GM21786 (cell line): ENCODE measurements around the gene DOCK2.
"Not testable (repeated sequence)": the region's sequence is repeated elsewhere in the genome, so short reads cannot be mapped to it uniquely, and the experiment has no call there.

Experiments
- ATAC-seq: cut with Tn5 transposase; IDR thresholded peaks from one replicate; pipeline ENCODE4 v1.9.1; 2021; ENCODE audit not compliant: unreplicated experiment

The DOCK2 gene

GRCh38 chr5:169781420-169782345 is 144.6 kb downstream of the DOCK2 start:
- ATAC-seq: no peak

DNA sequence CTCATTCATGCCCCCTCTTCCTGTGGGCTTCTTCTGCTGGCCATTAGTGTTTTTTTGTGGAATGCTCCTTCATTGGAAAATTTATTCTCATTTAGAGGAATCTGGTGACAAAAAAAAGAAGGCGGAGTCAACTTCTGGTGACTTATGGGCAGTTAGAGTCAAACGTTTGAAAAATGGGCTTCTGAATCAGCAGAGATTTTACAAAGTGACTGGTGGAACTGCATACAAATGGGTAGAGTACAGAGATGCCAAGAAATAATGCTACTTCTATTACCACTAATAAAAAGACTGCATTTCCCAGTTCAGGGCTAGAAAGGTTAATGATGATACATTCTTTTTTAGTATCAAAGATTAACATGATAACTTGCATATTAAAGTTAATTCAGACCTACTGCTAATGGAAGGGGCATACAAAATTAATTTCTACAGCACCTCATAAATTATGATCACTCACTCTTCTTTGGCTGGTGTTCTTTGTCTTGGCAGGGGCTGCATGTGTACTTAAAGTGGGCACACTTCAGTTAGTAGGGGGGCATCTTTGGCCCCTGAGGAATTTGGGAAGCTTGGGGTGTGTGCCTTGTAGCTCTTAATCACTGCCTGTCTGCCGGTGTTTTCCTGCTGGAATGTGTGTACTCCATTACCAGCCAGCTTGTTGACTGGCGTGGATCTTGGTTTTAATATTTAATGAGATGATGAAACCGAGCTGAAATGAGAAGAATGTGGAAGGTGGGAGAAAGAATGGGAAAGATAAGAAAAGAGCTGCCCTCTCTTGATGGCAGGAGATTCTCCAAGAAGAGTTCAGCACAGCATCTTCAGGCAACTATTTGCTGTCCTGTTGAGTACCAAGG is 148.9 kb downstream of the DOCK2 start:
- ATAC-seq: no peak

DNA sequence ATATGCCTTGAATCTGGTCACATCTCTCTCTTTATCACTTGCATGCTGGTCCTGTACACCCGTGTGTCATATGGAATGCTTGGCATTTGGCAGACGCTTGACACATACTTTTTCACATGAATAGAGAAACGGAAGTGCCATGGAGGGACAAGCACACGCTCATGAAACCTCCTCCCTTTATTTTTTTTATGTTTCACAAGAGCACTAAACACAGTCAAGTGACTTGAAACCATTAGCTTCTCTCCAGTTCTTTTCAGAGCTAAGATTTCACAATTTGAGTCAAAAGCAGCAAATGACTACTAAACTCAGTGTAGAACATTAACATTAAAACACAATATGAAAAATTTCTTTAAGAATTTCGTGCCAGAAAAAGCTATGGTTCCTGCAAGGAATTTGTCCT is 151.1 kb downstream of the DOCK2 start:
- no peak for ATAC-seq

DNA sequence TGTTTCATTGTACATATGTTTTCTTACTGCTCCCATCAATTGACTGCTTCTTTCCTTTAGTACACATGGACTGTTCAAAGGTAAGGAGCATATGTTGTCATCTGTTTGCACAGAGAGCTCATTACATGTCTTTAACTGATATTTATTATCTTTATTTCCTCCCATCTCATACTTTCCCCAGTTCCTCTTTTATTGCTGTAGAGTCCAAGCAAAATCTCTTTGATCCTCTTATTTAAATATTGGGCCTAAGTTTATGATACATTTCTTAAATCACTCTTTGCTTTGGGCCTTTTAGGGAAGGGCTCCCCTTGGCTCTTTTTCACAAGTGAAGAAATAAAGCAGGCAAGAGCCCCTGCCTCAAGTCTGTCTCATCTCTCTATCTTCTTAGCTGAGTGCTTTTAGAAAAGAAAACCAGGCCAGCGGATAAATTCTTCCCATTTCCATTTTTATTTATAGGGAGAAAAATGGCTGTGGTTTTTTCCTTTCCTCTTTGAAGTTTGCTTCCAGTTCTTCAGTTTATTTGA is 152.4 kb downstream of the DOCK2 start:
- no peak for ATAC-seq

GRCh38 chr5:169791251-169791650 is 154.2 kb downstream of the DOCK2 start:
- ATAC-seq: no peak

GRCh38 chr5:169795338-169795737 is 158.3 kb downstream of the DOCK2 start:
- ATAC-seq: no peak

DNA sequence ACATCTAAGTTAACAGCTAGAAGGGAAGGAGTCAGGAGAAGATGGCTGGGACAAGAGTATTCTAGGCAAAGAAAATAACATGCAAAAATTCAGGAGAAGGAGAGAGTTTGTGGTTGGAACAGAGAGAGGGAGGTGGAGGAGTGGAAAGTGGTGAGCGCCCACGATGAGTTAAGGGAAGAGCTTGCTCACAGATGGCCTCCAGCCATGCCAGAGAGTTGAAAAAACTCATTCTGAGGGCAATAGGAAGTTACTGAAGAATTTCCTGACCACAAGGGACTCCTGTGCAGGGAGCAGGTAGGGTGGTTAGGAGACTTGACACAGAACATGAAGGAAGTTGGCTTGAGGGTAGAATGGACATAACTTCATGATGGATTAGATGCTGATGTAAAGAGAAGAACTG is 159.7 kb downstream of the DOCK2 start:
- ATAC-seq: no peak

DNA sequence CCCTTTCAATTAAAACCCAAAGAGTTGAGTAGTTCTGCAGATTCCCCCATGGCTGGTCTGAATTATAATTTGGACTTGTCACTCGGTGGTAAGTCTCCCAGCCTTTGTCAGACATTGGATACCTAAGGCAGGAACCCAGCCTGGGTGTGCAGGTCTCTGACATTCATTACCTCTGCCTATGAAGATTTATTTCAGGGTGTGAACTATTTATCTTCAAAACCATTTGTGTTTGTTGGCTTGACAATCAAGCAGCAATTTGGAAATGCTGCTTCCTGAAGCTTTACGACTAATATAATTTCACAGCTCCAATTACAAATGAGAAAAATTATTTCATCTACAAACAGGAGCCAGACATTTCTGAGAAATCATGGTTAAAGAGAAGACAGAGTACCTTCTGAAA is 160.5 kb downstream of the DOCK2 start:
- no peak for ATAC-seq

GRCh38 chr5:169798438-169798837 is 161.4 kb downstream of the DOCK2 start:
- ATAC-seq: no peak

DNA sequence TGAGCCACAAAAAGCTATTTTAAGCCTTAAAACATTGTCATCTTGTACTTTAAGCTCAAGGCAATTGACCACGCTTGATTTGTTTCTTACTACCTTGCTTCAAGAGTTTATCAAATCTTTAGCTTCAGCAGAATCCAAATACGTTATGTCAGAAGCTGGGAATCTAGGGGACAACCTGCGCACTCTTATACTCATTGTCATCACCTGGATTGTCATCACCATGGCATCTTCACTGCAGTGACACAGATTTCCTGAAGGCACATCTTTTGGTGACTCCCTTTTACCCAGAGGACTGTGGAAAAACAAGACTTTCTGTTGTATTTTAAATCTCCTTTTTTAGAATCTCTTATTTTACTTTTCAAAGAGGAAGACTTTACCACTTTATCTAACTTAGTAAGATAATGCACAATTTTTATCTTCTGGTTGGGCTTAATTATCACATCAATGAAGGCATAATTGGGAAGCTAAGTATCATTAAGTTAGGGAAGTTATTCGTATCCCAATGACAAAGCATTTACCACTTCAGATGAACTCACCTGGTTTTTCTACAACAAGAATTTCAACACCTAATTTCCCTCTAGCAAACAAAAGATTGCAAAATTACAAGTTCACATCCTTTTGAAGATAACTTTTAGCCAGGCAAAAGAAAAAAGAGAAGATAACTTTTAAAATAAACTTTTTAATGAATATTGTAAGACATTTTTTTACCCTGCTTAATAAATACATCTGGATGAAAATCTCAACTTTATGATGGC is 162.0 kb downstream of the DOCK2 start:
- ATAC-seq: no peak

GRCh38 chr5:169801324-169801777 is 164.3 kb downstream of the DOCK2 start:
- ATAC-seq: no peak

DNA sequence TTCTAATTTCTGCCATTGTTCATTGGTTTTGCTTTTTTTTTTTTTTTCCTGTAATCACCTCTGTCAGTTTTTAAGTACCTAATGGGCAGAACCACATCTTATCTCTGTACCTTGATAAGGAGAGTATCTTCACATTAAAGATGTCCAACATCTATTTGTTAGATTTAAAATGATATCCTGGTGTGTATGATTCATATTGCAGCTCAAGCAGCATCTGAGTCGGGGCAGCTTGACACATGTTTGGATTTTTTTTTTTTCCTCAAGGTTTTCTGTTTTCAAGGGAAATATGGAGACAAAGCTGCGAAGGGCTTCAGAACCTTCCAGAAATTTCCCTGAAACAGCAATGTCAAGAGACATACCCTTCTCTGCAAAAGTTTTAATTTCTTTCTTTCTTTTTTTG is 164.7 kb downstream of the DOCK2 start:
- no peak for ATAC-seq

GRCh38 chr5:169803077-169803981 is 166.3 kb downstream of the DOCK2 start:
- no peak for ATAC-seq

- no peak for ATAC-seq
These were observed 167.8 kb downstream of the DOCK2 start for GRCh38 chr5:169804861-169805260.

DNA sequence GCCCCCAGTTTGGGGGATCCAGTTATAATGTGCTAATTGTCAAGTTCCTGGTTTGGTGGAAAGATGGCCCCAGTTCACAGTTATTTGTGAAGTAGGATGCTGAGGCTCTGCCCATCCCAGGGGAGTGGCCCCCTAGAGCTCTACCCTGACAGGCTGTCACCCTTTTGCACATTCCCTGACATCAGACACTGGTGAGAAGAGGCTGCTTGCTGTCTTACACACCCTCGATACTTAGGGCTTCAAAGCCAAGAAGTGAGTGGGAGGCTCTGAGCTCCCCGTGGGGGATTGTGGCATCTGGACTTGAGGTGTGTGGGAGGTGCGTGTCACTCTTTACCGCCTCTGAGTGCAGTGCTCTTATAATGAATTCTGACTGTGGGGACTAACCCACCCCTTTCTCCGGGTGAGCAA is 168.5 kb downstream of the DOCK2 start:
- peak; percentile 79 for ATAC-seq

DNA sequence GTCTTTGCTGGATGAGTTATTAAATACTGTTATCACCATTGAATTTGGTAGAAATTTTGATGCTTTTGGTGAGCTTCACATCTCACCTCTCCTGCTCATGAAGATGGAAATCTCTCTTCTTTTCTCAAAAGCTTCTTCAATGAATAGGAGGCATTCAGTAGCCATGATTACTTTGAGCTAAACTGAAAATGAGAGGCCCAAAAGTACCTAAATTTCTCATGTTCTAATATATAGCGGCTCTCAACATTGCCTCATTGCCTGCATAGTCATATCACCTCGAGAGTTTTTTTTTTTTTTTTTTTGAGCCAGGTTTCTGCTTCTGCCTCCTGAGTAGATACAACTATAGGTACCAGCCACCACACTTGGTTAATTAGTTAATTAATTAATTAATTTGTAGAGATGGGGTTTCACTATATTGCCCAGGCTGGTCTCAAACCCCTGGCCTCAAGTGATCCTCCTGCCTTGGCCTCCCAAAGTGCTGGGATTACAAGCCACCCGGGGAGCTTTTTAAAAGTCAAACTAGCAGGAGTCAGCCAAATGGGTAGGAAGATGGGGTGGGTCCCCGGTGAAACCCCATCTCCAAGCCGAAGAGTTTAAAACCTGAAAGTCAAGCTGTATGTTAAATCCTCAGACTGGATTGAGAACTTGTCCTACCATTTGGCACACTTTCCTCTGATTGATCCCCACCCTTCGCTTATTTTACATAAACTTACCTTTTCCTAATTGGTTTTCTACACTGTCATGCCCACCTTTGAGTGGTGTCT is 169.0 kb downstream of the DOCK2 start:
- peak; percentile 60 for ATAC-seq

DNA sequence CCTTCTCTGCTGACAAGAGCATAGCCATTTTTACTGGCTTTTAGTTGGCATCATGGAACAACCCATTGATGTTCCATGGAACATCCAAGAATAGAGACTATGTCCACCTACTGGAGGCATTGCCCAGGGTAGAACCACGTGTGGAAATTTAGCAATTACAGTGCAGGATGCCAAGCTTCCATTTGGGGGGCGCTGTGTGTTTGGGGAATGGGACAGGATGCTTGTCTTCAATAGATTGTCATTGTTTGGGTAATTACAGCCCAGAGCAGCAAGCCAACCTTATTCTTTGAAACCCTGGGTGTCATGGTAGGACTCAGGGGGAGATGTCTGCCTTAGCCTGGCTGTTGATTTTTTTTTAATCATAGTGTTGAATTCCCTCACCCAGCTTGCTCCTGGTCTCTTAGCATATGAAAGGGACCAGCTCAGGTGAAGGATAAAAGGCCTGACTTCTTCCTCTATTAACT is 171.1 kb downstream of the DOCK2 start:
- ATAC-seq: no peak

DNA sequence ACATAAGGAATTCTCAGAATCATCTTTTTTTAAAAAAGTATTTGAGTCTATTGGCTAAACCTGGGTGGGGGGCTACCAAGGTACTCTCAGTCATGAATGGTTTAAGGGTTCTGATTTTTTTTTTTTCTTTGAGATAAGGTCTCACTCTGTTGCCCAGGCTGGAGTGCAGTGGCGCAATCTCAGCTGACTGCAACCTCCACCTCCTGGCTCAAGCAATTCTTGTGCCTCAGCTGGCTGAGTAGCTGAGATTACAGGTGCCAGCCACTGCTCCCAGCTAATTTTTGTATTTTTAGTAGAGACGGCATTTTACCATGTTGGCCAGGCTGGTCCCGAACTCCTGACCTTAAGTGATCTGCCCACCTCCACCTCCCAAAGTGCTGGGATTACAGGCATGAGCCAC is 171.8 kb downstream of the DOCK2 start:
- not testable (repeated sequence) for ATAC-seq

- no peak for ATAC-seq
These were observed 172.2 kb downstream of the DOCK2 start for GRCh38 chr5:169809281-169809680.
